ENCODE measurements around the gene CCDC188.

DNA sequence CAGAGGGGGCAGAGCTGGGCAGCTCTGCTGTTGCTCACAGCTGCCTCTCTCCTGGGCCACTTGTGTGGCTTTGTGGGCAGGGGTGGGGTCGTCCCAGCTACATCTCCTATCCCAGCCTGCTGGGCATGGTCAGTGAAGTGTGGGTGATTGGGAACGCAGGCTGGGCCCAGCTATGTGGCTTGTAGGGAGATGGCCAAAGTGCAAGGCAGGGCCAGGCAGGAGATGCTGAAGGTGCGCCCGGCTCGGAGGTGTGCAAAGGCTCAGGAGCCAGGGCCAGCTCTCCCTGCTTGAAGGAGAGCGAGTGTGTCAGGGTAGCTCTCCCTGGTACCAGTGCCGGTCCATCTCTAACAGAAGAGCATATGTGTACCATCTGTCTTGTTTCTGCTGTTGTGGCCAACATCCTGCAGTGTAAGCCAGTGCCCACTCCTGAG is 43.4 kb downstream of the CCDC188 start:
- no peak for TF ChIP-seq POLR2AphosphoS5 (IDR thresholded peaks at IDR 0.05)
- TF ChIP-seq, protein P1, sequence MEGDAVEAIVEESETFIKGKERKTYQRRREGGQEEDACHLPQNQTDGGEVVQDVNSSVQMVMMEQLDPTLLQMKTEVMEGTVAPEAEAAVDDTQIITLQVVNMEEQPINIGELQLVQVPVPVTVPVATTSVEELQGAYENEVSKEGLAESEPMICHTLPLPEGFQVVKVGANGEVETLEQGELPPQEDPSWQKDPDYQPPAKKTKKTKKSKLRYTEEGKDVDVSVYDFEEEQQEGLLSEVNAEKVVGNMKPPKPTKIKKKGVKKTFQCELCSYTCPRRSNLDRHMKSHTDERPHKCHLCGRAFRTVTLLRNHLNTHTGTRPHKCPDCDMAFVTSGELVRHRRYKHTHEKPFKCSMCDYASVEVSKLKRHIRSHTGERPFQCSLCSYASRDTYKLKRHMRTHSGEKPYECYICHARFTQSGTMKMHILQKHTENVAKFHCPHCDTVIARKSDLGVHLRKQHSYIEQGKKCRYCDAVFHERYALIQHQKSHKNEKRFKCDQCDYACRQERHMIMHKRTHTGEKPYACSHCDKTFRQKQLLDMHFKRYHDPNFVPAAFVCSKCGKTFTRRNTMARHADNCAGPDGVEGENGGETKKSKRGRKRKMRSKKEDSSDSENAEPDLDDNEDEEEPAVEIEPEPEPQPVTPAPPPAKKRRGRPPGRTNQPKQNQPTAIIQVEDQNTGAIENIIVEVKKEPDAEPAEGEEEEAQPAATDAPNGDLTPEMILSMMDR (IDR thresholded peaks at IDR 0.05): no peak
- TF ChIP-seq EP300 (IDR thresholded peaks at IDR 0.05): no peak
- no peak for TF ChIP-seq POLR2A (IDR thresholded peaks at IDR 0.05)
